ENCODE data around the gene REXO1. TPM values are rescaled to one million over a fixed set of nuclear protein-coding genes. Genes with fewer than 3 reads are reported as not detected.
A peak's percentile ranks its signal among the peaks of the same experiment; 100 is the strongest.

The REXO1 gene
- total and polyA plus RNA-seq, 2 experiments from 2014 or later: 20.2 to 90.1 TPM

GRCh38 chr19:1810439-1811160, 37.7 kb downstream of the REXO1 start (continued):
- TF ChIP-seq EZH2phosphoT487 (IDR thresholded peaks at IDR 0.05; ENCODE audit: unreplicated experiment): no peak
- no peak for TF ChIP-seq ETS1 (IDR thresholded peaks at IDR 0.05)
- TF ChIP-seq ZNF114 (CRISPR knock-in tag; IDR thresholded peaks at IDR 0.05): no peak
- no peak for TF ChIP-seq NANOG (IDR thresholded peaks at IDR 0.05; ENCODE audit: borderline replicate concordance)
- no peak for TF ChIP-seq POLR2AphosphoS5 (IDR thresholded peaks at IDR 0.05; ENCODE audit: low read depth)
- TF ChIP-seq, protein P1, sequence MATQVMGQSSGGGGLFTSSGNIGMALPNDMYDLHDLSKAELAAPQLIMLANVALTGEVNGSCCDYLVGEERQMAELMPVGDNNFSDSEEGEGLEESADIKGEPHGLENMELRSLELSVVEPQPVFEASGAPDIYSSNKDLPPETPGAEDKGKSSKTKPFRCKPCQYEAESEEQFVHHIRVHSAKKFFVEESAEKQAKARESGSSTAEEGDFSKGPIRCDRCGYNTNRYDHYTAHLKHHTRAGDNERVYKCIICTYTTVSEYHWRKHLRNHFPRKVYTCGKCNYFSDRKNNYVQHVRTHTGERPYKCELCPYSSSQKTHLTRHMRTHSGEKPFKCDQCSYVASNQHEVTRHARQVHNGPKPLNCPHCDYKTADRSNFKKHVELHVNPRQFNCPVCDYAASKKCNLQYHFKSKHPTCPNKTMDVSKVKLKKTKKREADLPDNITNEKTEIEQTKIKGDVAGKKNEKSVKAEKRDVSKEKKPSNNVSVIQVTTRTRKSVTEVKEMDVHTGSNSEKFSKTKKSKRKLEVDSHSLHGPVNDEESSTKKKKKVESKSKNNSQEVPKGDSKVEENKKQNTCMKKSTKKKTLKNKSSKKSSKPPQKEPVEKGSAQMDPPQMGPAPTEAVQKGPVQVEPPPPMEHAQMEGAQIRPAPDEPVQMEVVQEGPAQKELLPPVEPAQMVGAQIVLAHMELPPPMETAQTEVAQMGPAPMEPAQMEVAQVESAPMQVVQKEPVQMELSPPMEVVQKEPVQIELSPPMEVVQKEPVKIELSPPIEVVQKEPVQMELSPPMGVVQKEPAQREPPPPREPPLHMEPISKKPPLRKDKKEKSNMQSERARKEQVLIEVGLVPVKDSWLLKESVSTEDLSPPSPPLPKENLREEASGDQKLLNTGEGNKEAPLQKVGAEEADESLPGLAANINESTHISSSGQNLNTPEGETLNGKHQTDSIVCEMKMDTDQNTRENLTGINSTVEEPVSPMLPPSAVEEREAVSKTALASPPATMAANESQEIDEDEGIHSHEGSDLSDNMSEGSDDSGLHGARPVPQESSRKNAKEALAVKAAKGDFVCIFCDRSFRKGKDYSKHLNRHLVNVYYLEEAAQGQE (IDR thresholded peaks at IDR 0.05; ENCODE audit: unreplicated experiment): no peak
- TF ChIP-seq STAT1 (IDR thresholded peaks at IDR 0.05; ENCODE audit: unreplicated experiment): no peak
- TF ChIP-seq, protein P2, sequence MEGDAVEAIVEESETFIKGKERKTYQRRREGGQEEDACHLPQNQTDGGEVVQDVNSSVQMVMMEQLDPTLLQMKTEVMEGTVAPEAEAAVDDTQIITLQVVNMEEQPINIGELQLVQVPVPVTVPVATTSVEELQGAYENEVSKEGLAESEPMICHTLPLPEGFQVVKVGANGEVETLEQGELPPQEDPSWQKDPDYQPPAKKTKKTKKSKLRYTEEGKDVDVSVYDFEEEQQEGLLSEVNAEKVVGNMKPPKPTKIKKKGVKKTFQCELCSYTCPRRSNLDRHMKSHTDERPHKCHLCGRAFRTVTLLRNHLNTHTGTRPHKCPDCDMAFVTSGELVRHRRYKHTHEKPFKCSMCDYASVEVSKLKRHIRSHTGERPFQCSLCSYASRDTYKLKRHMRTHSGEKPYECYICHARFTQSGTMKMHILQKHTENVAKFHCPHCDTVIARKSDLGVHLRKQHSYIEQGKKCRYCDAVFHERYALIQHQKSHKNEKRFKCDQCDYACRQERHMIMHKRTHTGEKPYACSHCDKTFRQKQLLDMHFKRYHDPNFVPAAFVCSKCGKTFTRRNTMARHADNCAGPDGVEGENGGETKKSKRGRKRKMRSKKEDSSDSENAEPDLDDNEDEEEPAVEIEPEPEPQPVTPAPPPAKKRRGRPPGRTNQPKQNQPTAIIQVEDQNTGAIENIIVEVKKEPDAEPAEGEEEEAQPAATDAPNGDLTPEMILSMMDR (conservative IDR thresholded peaks at IDR 0.05; ENCODE audit: low read depth in 2 of 2): no peak
- TF ChIP-seq EZH2 (IDR thresholded peaks at IDR 0.05; ENCODE audit: low read depth, unreplicated experiment): no peak

- H3K27ac ChIP-seq (ENCODE audit: low read depth): no peak overlapping the region
- no peak overlapping the region for H3K4me3 ChIP-seq
- Mint-ChIP-seq H3K4me1 (peaks cover 3% of the 10 kb centered on the region; the same call in 2 of the 3 replicates), H3K27me3 (ENCODE audit: insufficient read depth, low read depth, poor library complexity) (peaks cover 24% of the 10 kb centered on the region), H3K9me3 (no peaks in the 10 kb centered on the region), H3K4me3 (no peak overlapping the region), H3K27ac (no peak overlapping the region), H3K36me3 (ENCODE audit: low read depth) (no peaks in the 10 kb centered on the region)
- 0 out of 2 replicates have a peak, but pooled peaks cover 5% of the 10 kb centered on the region for H3F3A ChIP-seq (replicated peaks; ENCODE audit: low read depth)
- TF ChIP-seq, protein P2 (conservative IDR thresholded peaks at IDR 0.05; ENCODE audit: low read depth in 2 of 2): peak in 1 of 2 experiments; percentile 19; a peak in 3 of 4 replicates
- no peak for TF ChIP-seq STAT1 (IDR thresholded peaks at IDR 0.05; ENCODE audit: unreplicated experiment)
- H3K36me3 ChIP-seq (ENCODE audit: insufficient read depth): no peaks in the 10 kb centered on the region
- H3K27me3 ChIP-seq (ENCODE audit: insufficient read depth): no peaks in the 10 kb centered on the region
- no peak overlapping the region for H3K4me2 ChIP-seq
- ATAC-seq: no peak
- H2AFZ ChIP-seq: no peak overlapping the region
- H3K9me2 ChIP-seq (ENCODE audit: insufficient read depth): no peaks in the 10 kb centered on the region
- no peaks in the 10 kb centered on the region for H3K4me1 ChIP-seq (ENCODE audit: insufficient read depth)
- no peaks in the 10 kb centered on the region for H3K79me2 ChIP-seq (replicated peaks; ENCODE audit: insufficient read depth)
- H4K20me1 ChIP-seq (replicated peaks; ENCODE audit: insufficient read depth): no peaks in the 10 kb centered on the region
- DNase-seq (ENCODE audit: low spot score): peak; percentile 60
These were observed 38.6 kb downstream of the REXO1 start for GRCh38 chr19:1809678-1810077.
